IPS-18a (cell line): ENCODE data around the gene BBS4.
"Not testable (repeated sequence)": the region's sequence is repeated elsewhere in the genome, so short reads cannot be mapped to it uniquely, and the experiment has no call there.

ENCODE experiments used
- H3K27ac ChIP-seq: one replicate; pipeline ENCODE4 v1.5.1; 2013; ENCODE audit warnings: low read length
- H3K27me3 ChIP-seq: one replicate; pipeline ENCODE4 v1.6.1; 2013; ENCODE audit warnings: mild to moderate bottlenecking, low read length; ENCODE audit not compliant: control insufficient read depth, insufficient read depth
- H3K36me3 ChIP-seq: one replicate; pipeline ENCODE4 v1.6.1; 2013; ENCODE audit warnings: low read depth, low read length; ENCODE audit not compliant: control insufficient read depth
- H3K4me1 ChIP-seq: one replicate; pipeline ENCODE4 v1.6.1; 2013; ENCODE audit warnings: low read depth, low read length; ENCODE audit not compliant: control insufficient read depth
- H3K4me3 ChIP-seq: one replicate; pipeline ENCODE4 v1.5.1; 2013; ENCODE audit warnings: low read length
- H3K9ac ChIP-seq: one replicate; pipeline ENCODE4 v1.6.1; 2013; ENCODE audit warnings: mild to moderate bottlenecking, low read length, moderate library complexity
- H3K9me3 ChIP-seq: one replicate; pipeline ENCODE4 v1.6.1; 2013; ENCODE audit warnings: low read depth, low read length; ENCODE audit not compliant: control insufficient read depth

Gene BBS4

DNA sequence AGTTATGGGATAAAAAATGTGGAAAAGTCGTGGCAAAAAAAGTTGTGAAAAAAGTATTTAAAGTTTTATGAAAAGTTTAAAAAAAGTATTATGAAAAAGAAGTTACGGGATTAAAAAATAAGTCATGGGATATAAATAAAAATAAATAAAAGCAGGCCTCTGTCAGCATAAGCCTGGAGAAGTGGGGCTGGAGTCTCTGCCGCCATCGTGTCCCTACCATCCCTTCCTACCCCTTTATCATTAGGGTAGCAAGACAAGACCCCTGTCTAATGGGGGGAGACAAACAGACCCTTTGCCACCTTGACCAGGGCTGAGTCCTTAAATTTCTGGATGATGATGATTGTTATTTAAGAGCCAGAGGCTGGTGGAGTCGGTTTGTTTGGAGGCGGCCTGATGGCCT lies 16.2 kb upstream of the BBS4 start:
- H3K9me3 ChIP-seq, H3K9ac ChIP-seq, H3K27me3 ChIP-seq, H3K27ac ChIP-seq, H3K4me3 ChIP-seq, H3K36me3 ChIP-seq: not testable (repeated sequence)
- H3K4me1 ChIP-seq, result peaks cover 12% of the 10 kb centered on the region

DNA sequence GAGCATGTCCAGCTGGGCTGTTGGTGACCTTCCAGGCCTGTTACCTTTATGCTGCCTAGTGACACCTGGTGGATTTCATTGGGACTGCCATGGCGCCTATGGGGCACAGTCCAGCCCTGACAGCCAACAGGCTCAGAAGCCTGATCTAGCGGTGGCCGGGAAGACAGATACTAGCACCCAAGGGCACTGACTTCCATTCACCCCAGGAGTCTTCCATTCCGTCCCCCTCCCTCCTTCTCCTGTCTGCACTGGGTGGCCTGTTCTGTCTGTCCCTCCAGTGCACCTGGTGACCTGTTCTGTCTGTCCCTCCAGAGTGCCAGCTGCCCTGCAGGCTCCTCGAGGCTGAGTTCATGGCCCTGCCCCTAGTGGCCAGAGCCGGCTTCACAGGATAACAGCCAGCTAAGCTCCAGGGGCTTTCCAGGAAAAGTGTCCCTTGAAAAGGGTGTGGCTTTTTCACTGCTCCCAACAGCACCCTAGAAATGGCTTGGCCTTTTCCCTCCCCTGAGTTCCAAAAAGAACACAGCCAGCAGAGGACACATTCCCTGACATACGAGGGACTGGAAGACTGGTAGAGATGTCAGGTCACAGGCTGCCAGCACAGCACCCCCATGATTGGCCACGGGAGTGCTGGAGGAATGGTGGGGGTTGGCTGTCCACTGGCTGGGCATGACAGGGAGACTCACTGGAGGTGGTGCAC lies 15.2 kb upstream of the BBS4 start:
- peaks cover 12% of the 10 kb centered on the region for H3K4me1 ChIP-seq
- H3K36me3 ChIP-seq, H3K27ac ChIP-seq, H3K9ac ChIP-seq, H3K27me3 ChIP-seq, H3K9me3 ChIP-seq: not testable (repeated sequence)
- H3K4me3 ChIP-seq, result peak overlapping the region; percentile 54

DNA sequence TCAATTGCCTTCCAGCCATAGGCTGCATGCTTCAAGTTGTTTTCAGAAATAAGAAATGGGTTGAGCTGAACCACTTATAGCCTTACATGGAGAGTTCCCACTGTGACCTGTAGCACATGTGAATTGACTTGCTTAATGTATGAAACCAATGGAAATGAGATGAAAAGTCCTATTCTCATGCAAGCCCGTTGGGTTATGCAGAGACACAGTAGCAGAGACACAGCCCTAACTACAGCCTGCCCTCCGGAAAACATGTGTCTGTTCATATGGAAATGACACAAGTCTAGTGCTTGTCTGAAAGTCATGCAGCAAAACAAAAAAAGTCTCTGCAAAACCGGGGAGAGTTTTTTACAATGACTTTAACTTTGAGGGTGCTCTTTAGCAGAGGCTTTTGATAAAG lies 14.5 kb upstream of the BBS4 start:
- Histone ChIP-seq H3K4me1 (peaks cover 12% of the 10 kb centered on the region), H3K27ac (no peak overlapping the region), H3K9me3 (no peaks in the 10 kb centered on the region), H3K27me3 (no peaks in the 10 kb centered on the region), H3K36me3 (no peaks in the 10 kb centered on the region), H3K9ac (no peak overlapping the region), H3K4me3 (peak overlapping the region; percentile 54)

DNA sequence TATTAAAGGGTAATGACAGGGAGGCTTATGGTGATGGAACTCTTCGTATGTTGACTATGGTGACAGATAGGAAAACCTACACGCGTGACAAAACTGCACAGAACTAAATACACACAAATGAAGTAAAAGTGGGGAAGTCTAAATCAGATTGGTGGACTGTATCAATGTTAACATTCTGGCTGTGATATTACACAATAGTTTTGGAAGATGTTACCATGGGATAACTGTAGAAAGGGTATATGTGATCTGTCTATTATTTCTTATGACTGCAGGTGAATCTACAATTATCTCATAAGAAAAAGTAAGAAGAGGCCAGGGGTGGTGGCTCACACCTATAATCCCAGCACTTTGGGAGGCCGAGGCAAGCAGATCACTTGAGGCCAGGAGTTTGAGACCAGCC lies 9.2 kb upstream of the BBS4 start:
- H3K4me3 ChIP-seq, result no peak overlapping the region
- H3K27me3 ChIP-seq, result no peaks in the 10 kb centered on the region
- H3K9me3 ChIP-seq, result no peaks in the 10 kb centered on the region
- H3K9ac ChIP-seq, result no peak overlapping the region
- no peaks in the 10 kb centered on the region for H3K36me3 ChIP-seq
- H3K27ac ChIP-seq, result no peak overlapping the region
- H3K4me1 ChIP-seq, result peaks cover 2% of the 10 kb centered on the region

DNA sequence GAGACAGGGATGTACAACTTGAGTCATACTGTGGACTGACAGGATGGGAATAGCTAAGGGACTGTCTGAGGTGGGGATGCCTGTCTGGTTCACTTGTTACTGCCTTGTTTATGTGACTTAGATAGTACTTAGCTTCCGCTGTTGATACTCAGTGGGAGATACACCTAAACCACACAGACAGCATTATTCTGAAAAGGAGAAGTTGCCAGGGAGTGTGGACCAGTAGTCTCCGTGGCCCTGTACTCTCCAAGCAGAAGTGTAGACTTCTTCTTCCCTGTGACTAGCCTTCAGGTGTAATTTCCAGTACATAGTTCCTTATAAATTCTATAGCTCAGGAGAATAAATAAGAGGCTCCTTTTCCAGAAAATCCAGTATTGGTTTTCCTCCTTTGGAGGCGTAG lies 5.1 kb upstream of the BBS4 start:
- Histone ChIP-seq H3K4me1 (peaks cover 6% of the 10 kb centered on the region), H3K27me3 (no peaks in the 10 kb centered on the region), H3K9ac (no peak overlapping the region), H3K9me3 (no peaks in the 10 kb centered on the region), H3K4me3 (no peak overlapping the region), H3K36me3 (no peaks in the 10 kb centered on the region), H3K27ac (no peak overlapping the region)

GRCh38 chr15:72682772-72683171 lies 3.2 kb upstream of the BBS4 start:
- no peak overlapping the region for H3K4me3 ChIP-seq
- peaks cover 6% of the 10 kb centered on the region for H3K4me1 ChIP-seq
- no peak overlapping the region for H3K9ac ChIP-seq
- H3K27ac ChIP-seq, result no peak overlapping the region
- H3K36me3 ChIP-seq, result no peaks in the 10 kb centered on the region
- H3K9me3 ChIP-seq, result no peaks in the 10 kb centered on the region
- no peaks in the 10 kb centered on the region for H3K27me3 ChIP-seq

- Histone ChIP-seq H3K27me3 (no peaks in the 10 kb centered on the region), H3K27ac (peak overlapping the region; percentile 54), H3K9me3 (no peaks in the 10 kb centered on the region), H3K4me1 (peaks cover 6% of the 10 kb centered on the region), H3K9ac (peak overlapping the region; percentile 84), H3K36me3 (no peaks in the 10 kb centered on the region), H3K4me3 (peak overlapping the region; percentile 93)
Observed at GRCh38 chr15:72685301-72685924, 594 bp upstream of the BBS4 start.

DNA sequence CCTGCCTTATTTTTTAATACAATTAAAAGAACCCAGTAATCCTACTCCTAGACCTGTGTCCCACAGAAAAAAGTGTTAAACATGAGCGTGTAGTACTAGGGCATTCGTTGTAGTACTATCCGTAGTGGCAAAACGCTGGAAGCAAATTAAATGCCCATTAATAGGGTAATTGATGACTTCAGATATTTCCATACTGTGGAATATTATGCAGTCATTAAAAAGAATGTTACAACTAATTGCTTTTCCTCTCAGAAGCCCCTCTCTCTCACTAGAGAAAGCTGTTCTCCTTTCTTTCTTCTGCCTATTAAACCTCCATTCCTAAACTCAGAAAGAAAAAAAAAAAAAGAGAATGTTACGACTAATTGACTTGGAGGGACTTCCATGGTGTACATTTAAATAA lies 2.7 kb downstream of the BBS4 start:
- Histone ChIP-seq H3K27me3 (no peaks in the 10 kb centered on the region), H3K27ac (no peak overlapping the region), H3K4me1 (peaks cover 6% of the 10 kb centered on the region), H3K9ac (no peak overlapping the region), H3K4me3 (no peak overlapping the region), H3K9me3 (no peaks in the 10 kb centered on the region), H3K36me3 (no peaks in the 10 kb centered on the region)

DNA sequence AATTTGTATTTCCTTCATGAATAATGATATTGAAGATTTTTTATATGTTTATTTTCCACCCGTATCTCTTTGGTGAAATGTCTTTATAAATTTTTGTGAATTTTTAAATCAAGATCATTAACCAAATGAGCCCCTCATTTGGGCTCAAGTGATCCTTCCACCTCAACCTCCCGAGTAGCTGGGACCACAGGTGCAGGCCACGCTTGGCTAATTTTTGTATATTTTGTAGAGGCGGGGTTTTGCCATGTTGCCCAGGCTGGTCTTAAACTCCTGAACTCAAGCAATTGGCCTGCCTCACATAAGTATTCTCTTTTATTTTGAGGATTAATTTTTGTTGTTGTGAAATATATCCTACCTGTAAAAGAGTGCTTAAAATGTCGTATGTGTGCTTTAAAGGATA lies 4.9 kb downstream of the BBS4 start:
- Histone ChIP-seq H3K4me3 (no peak overlapping the region), H3K27me3 (no peaks in the 10 kb centered on the region), H3K4me1 (no peaks in the 10 kb centered on the region), H3K36me3 (no peaks in the 10 kb centered on the region), H3K9ac (no peak overlapping the region), H3K9me3 (no peaks in the 10 kb centered on the region), H3K27ac (no peak overlapping the region)

DNA sequence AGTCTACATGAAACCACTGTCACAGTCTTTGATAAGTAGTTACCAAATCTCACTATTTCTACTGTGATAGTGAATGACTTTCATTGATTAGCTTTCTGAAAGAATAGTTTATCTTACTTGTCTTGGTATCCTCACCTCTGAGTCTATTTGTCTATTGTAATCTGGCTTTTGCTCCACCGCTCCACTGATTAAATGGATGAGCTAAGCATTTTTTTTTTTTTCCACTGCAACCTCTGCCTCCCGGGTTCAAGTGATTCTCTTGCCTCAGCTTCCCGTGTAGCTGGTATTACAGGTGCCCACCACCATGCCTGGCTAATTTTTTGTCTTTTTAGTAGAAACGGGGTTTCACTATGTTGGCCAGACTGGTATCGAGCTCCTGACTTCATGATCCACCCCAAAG lies 12.9 kb downstream of the BBS4 start:
- Histone ChIP-seq H3K9ac (no peak overlapping the region), H3K36me3 (no peaks in the 10 kb centered on the region)

GRCh38 chr15:72700076-72700475 lies 14.1 kb downstream of the BBS4 start:
- Histone ChIP-seq H3K36me3 (no peaks in the 10 kb centered on the region), H3K9ac (no peak overlapping the region), H3K4me1 (no peaks in the 10 kb centered on the region), H3K9me3 (no peaks in the 10 kb centered on the region), H3K4me3 (no peak overlapping the region), H3K27ac (no peak overlapping the region), H3K27me3 (no peaks in the 10 kb centered on the region)

More for the DNA sequence above, 12.9 kb downstream of the BBS4 start:
- Histone ChIP-seq H3K4me1 (no peaks in the 10 kb centered on the region), H3K9me3 (no peaks in the 10 kb centered on the region), H3K27me3 (no peaks in the 10 kb centered on the region), H3K4me3 (no peak overlapping the region), H3K27ac (no peak overlapping the region)

DNA sequence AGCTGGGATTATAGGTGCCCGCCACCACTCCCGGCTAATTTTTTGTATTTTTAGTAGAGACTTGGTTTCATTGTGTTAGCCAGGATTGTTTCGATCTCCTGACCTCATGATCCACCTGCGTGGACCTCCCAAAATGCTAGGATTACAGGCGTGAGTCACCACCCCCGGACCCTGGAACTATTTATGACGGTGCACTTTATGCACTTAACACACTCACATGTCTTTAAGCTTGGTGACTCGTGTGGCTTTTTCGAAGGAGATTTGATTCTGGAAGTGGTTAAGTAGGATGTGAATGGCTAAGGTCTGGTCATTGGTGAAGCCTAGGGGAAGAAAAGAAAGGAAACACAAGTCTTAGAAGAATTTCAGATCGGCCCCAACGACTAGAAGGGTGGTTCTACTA lies 20.3 kb downstream of the BBS4 start:
- Histone ChIP-seq H3K27ac (no peak overlapping the region), H3K36me3 (no peaks in the 10 kb centered on the region), H3K27me3 (no peaks in the 10 kb centered on the region), H3K4me3 (no peak overlapping the region), H3K9ac (no peak overlapping the region), H3K4me1 (no peaks in the 10 kb centered on the region), H3K9me3 (no peaks in the 10 kb centered on the region)
